ENCODE measurements around the gene EBF3.

- TF ChIP-seq CTCF (IDR thresholded peaks at IDR 0.05; ENCODE audit: insufficient read depth, low read depth, low read length) (no peak), EZH2 (IDR thresholded peaks at IDR 0.05; ENCODE audit: insufficient read depth, low read length) (no peak)
These were observed 70.7 kb downstream of the EBF3 start for GRCh38 chr10:129893104-129894089.

Measured in astrocyte (in vitro differentiated cells and primary cell).